Kidney (tissue), 14 donors: ENCODE data around the gene SPTBN5. TPM values are rescaled to one million over a fixed set of nuclear protein-coding genes. Genes with fewer than 3 reads are reported as not detected.

Experiments used
- DNase-seq, 5 donors: peaks; one replicate each; pipeline ENCODE4 v3.0.0-alpha.2; 2013 to 2020
- FAIRE-seq: peaks from 2 replicates; lab custom pipeline; 2012; peaks lifted over from hg19 to GRCh38; lab: Jason Lieb, UNC
- H3K27ac ChIP-seq, 2 donors: one replicate each; pipeline ENCODE4 v1.7.0; 2013; ENCODE audit warnings: low read depth in 2 of 2, low read length in 2 of 2, inconsistent platforms in 1 of 2
- H3K27me3 ChIP-seq: one replicate; pipeline ENCODE4 v1.7.1; 2013; ENCODE audit warnings: low read length, inconsistent platforms; ENCODE audit not compliant: control insufficient read depth, insufficient read depth
- H3K36me3 ChIP-seq, 3 donors: one replicate each; pipeline versions ENCODE4 v1.7.0 to v1.7.1; 2013; ENCODE audit warnings: low read length in 3 of 3, control low read depth in 1 of 3, inconsistent platforms in 1 of 3; ENCODE audit not compliant: insufficient read depth in 3 of 3, control insufficient read depth in 2 of 3
- H3K4me1 ChIP-seq, 3 donors: one replicate each; pipeline versions ENCODE4 v1.7.0 to v1.7.1; 2013; ENCODE audit warnings: low read length in 3 of 3, inconsistent platforms in 1 of 3, low read depth in 1 of 3; ENCODE audit not compliant: control insufficient read depth in 2 of 3, insufficient read depth in 2 of 3
- H3K4me3 ChIP-seq, 3 donors: one replicate each; pipeline versions ENCODE4 v1.7.0 to v1.8.1; 2013; ENCODE audit warnings: low read length in 3 of 3, control low read depth in 1 of 3, inconsistent platforms in 1 of 3
- H3K9ac ChIP-seq, 3 donors: one replicate each; pipeline versions ENCODE4 v1.7.0 to v1.7.1; 2013; ENCODE audit warnings: low read length in 3 of 3, control low read depth in 1 of 3, inconsistent platforms in 1 of 3
- H3K9me3 ChIP-seq, 3 donors: one replicate each; pipeline versions ENCODE4 v1.7.0 to v1.7.1; 2013; ENCODE audit warnings: low read length in 3 of 3, control low read depth in 1 of 3, inconsistent platforms in 1 of 3; ENCODE audit not compliant: control insufficient read depth in 2 of 3, insufficient read depth in 1 of 3
- intact Hi-C: fragments of 100-400 bp; cut with DNase I; formaldehyde crosslinking; loops from one replicate; pipeline ENCODE4 v1.11.1; 2022
- polyA plus RNA-seq: library from polyadenylated mRNA; stranded (reverse); fragments of 350-450 nt; fragmentation: Illumina TruSeq; extraction: RNeasy Lipid Tissue Mini Kit (QIAGEN cat#74804); gene quantifications from one replicate; pipeline ENCODE4 v1.2.3, GENCODE V29; 2014; ENCODE audit warnings: low read depth, low replicate concordance; ENCODE audit not compliant: insufficient read depth
- total RNA-seq: library from RNA; stranded (reverse); fragmentation: NEBNext Ultra II Directional; extraction: Animal tissue kit (Norgen Biotek cat#: 25700); gene quantifications from one replicate; pipeline ENCODE4 v1.2.1, GENCODE V29; 2021
- TF ChIP-seq, protein P1 (sequence below): IDR thresholded peaks from 3 replicates; pipeline ENCODE4 v1.5.1; 2012; ENCODE audit warnings: mild to moderate bottlenecking, moderate library complexity, borderline replicate concordance; ENCODE audit not compliant: insufficient read depth; ENCODE audit errors: extremely low read depth
- donor health status: control.
- donor health status: control.
- donor health status: control.
- donor health status: control.
- donor health status: control.
- donor health status: DM: yes; HTN: yes; CAD: no.
- donor health status: Normal renal cell carcinoma (clear cell type).

Gene SPTBN5
- total and polyA plus RNA-seq, 2 donors from 2014 or later, result 1.2 to 2.6 TPM

- intact Hi-C loops, result no loop called here
These were observed 22.5 kb downstream of the SPTBN5 start for GRCh38 chr15:41871175-41871905.

GRCh38 chr15:41870689-41871081 lies 23.2 kb downstream of the SPTBN5 start:
- no peaks in the 10 kb centered on the region for H3K9me3 ChIP-seq
- FAIRE-seq, result no peak

More at GRCh38 chr15:41871175-41871905, 22.5 kb downstream of the SPTBN5 start:
- DNase-seq, result no peak
- TF ChIP-seq, protein P1, sequence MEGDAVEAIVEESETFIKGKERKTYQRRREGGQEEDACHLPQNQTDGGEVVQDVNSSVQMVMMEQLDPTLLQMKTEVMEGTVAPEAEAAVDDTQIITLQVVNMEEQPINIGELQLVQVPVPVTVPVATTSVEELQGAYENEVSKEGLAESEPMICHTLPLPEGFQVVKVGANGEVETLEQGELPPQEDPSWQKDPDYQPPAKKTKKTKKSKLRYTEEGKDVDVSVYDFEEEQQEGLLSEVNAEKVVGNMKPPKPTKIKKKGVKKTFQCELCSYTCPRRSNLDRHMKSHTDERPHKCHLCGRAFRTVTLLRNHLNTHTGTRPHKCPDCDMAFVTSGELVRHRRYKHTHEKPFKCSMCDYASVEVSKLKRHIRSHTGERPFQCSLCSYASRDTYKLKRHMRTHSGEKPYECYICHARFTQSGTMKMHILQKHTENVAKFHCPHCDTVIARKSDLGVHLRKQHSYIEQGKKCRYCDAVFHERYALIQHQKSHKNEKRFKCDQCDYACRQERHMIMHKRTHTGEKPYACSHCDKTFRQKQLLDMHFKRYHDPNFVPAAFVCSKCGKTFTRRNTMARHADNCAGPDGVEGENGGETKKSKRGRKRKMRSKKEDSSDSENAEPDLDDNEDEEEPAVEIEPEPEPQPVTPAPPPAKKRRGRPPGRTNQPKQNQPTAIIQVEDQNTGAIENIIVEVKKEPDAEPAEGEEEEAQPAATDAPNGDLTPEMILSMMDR, result no peak
- Histone ChIP-seq H3K9ac (no peak overlapping the region), H3K36me3 (no peaks in the 10 kb centered on the region), H3K4me1 (no peaks in the 10 kb centered on the region), H3K27me3 (no peaks in the 10 kb centered on the region), H3K27ac (no peak overlapping the region), H3K9me3 (no peaks in the 10 kb centered on the region), H3K4me3 (no peak overlapping the region)
- FAIRE-seq, result no peak

GRCh38 chr15:41869770-41870688 lies 23.8 kb downstream of the SPTBN5 start:
- DNase-seq (no peak), FAIRE-seq (no peak)
- intact Hi-C loops, result no loop called here

More at GRCh38 chr15:41870689-41871081, 23.2 kb downstream of the SPTBN5 start:
- Histone ChIP-seq H3K27me3 (no peaks in the 10 kb centered on the region), H3K4me1 (no peaks in the 10 kb centered on the region), H3K4me3 (no peak overlapping the region), H3K27ac (no peak overlapping the region), H3K9ac (no peak overlapping the region), H3K36me3 (no peaks in the 10 kb centered on the region)
- intact Hi-C loops, result no loop called here
- DNase-seq, result no peak
- TF ChIP-seq, protein P1, result no peak

More at GRCh38 chr15:41869770-41870688, 23.8 kb downstream of the SPTBN5 start:
- Histone ChIP-seq H3K9ac (no peak overlapping the region), H3K9me3 (no peaks in the 10 kb centered on the region), H3K4me1 (no peaks in the 10 kb centered on the region), H3K36me3 (no peaks in the 10 kb centered on the region), H3K27me3 (no peaks in the 10 kb centered on the region), H3K4me3 (no peak overlapping the region), H3K27ac (no peak overlapping the region)
- TF ChIP-seq, protein P1, result no peak
